ENCODE data around the gene LTBP4.

- TF ChIP-seq, protein P1, sequence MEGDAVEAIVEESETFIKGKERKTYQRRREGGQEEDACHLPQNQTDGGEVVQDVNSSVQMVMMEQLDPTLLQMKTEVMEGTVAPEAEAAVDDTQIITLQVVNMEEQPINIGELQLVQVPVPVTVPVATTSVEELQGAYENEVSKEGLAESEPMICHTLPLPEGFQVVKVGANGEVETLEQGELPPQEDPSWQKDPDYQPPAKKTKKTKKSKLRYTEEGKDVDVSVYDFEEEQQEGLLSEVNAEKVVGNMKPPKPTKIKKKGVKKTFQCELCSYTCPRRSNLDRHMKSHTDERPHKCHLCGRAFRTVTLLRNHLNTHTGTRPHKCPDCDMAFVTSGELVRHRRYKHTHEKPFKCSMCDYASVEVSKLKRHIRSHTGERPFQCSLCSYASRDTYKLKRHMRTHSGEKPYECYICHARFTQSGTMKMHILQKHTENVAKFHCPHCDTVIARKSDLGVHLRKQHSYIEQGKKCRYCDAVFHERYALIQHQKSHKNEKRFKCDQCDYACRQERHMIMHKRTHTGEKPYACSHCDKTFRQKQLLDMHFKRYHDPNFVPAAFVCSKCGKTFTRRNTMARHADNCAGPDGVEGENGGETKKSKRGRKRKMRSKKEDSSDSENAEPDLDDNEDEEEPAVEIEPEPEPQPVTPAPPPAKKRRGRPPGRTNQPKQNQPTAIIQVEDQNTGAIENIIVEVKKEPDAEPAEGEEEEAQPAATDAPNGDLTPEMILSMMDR (IDR thresholded peaks at IDR 0.05) = no peak
- TF ChIP-seq, protein P2, sequence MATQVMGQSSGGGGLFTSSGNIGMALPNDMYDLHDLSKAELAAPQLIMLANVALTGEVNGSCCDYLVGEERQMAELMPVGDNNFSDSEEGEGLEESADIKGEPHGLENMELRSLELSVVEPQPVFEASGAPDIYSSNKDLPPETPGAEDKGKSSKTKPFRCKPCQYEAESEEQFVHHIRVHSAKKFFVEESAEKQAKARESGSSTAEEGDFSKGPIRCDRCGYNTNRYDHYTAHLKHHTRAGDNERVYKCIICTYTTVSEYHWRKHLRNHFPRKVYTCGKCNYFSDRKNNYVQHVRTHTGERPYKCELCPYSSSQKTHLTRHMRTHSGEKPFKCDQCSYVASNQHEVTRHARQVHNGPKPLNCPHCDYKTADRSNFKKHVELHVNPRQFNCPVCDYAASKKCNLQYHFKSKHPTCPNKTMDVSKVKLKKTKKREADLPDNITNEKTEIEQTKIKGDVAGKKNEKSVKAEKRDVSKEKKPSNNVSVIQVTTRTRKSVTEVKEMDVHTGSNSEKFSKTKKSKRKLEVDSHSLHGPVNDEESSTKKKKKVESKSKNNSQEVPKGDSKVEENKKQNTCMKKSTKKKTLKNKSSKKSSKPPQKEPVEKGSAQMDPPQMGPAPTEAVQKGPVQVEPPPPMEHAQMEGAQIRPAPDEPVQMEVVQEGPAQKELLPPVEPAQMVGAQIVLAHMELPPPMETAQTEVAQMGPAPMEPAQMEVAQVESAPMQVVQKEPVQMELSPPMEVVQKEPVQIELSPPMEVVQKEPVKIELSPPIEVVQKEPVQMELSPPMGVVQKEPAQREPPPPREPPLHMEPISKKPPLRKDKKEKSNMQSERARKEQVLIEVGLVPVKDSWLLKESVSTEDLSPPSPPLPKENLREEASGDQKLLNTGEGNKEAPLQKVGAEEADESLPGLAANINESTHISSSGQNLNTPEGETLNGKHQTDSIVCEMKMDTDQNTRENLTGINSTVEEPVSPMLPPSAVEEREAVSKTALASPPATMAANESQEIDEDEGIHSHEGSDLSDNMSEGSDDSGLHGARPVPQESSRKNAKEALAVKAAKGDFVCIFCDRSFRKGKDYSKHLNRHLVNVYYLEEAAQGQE (IDR thresholded peaks at IDR 0.05; ENCODE audit: insufficient read depth in 1 of 2, low read depth in 2 of 2, low read length in 1 of 2) = no peak
- no peak; the same call in 1 of the 2 replicates for TF ChIP-seq POLR2AphosphoS5 (IDR thresholded peaks at IDR 0.05; ENCODE audit: low read depth, low read length)
Observed at GRCh38 chr19:40605216-40605971, 4.2 kb downstream of the LTBP4 start.
